Thymus (tissue), 11 donors: ENCODE results near the gene OSBPL1A. TPM values are rescaled to one million over a fixed set of nuclear protein-coding genes. Genes with fewer than 3 reads are reported as not detected.
"Not testable (repeated sequence)": the region's sequence is repeated elsewhere in the genome, so short reads cannot be mapped to it uniquely, and the experiment has no call there.

Experiments
- DNase-seq, 9 donors: peaks; one replicate each; pipeline ENCODE4 v3.0.0-alpha.2; 2013; ENCODE audit warnings: low spot score in 9 of 9, low read depth in 6 of 9, missing footprints in 1 of 9
- H3K27ac ChIP-seq, 2 donors: one replicate each; pipeline ENCODE4 v1.5.1; 2013; ENCODE audit warnings: control low read depth in 1 of 2, low read depth in 1 of 2, low read length in 1 of 2, mild to moderate bottlenecking in 1 of 2, moderate library complexity in 1 of 2
- H3K27me3 ChIP-seq, 2 donors: one replicate each; pipeline ENCODE4 v1.5.1; 2013; ENCODE audit warnings: low read length in 1 of 2; ENCODE audit not compliant: control insufficient read depth in 2 of 2, insufficient read depth in 1 of 2
- H3K36me3 ChIP-seq, 2 donors: one replicate each; pipeline ENCODE4 v1.5.1; 2013; ENCODE audit warnings: low read length in 1 of 2, mild to moderate bottlenecking in 1 of 2, moderate library complexity in 1 of 2; ENCODE audit not compliant: control insufficient read depth in 2 of 2, insufficient read depth in 2 of 2
- H3K4me1 ChIP-seq, 2 donors: one replicate each; pipeline ENCODE4 v1.5.1; 2013; ENCODE audit warnings: low read length in 2 of 2; ENCODE audit not compliant: control insufficient read depth in 2 of 2, insufficient read depth in 2 of 2
- H3K4me3 ChIP-seq, 2 donors: one replicate each; pipeline ENCODE4 v1.5.1; 2013; ENCODE audit warnings: low read length in 2 of 2, control low read depth in 1 of 2, mild to moderate bottlenecking in 1 of 2
- H3K9me3 ChIP-seq, 2 donors: one replicate each; pipeline ENCODE4 v1.5.1; 2013; ENCODE audit warnings: low read length in 1 of 2, mild to moderate bottlenecking in 1 of 2; ENCODE audit not compliant: control insufficient read depth in 2 of 2, insufficient read depth in 1 of 2
- WGBS: extraction: QIAGEN DNeasy Blood & Tissue Kit; methylation state at CpG from one replicate; pipeline ENCODE4 v1.1.7; 2013; 5-methylcytosine and 5-hydroxymethylcytosine counted together
- polyA plus RNA-seq: library from polyadenylated mRNA; stranded (reverse); fragments of 200-250 nt; gene quantifications from one replicate; pipeline ENCODE4 v1.2.3, GENCODE V29; 2013
- total RNA-seq: library from RNA; stranded (reverse); fragments of 120-200 nt; gene quantifications from one replicate; pipeline ENCODE4 v1.2.4, GENCODE V29; 2013
- donor health status: healthy.

Gene OSBPL1A
- total and polyA plus RNA-seq, 2 donors = 10.7 to 21.0 TPM

DNA sequence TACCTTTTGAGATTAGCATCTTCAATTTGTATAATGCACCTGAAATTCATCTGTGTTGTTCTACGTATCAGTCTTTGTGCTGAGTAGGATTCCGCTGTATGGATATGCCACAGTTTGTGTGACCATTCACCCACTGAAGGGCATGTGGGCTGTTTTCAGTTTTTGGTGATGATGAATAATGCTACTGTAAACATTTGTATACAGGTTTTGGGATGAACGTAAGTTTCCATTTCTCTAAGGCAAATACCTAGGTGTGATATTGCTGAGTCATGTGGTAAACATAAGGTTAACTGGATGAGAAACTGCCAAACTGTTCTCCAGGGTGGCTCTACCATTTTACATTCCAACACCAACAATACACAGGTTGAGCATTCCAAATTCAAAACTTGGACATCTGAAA lies 223.6 kb downstream of the OSBPL1A start:
- no peak overlapping the region for H3K4me3 ChIP-seq
- 98% methylated on average over 3 of the region's 3 CpGs for WGBS
- H3K4me1 ChIP-seq = no peaks in the 10 kb centered on the region
- H3K27ac ChIP-seq = no peak overlapping the region
- H3K36me3 ChIP-seq = no peaks in the 10 kb centered on the region
- no peak for DNase-seq
- H3K9me3 ChIP-seq = no peaks in the 10 kb centered on the region
- H3K27me3 ChIP-seq = no peaks in the 10 kb centered on the region

- no peaks in the 10 kb centered on the region for H3K4me1 ChIP-seq
- no peak for DNase-seq
- H3K27me3 ChIP-seq = no peaks in the 10 kb centered on the region
- H3K27ac ChIP-seq = no peak overlapping the region
- H3K4me3 ChIP-seq = no peak overlapping the region
- H3K36me3 ChIP-seq = no peaks in the 10 kb centered on the region
- 98% methylated on average over 8 of the region's 8 CpGs for WGBS
- no peaks in the 10 kb centered on the region for H3K9me3 ChIP-seq
These were observed 227.3 kb downstream of the OSBPL1A start for GRCh38 chr18:24170360-24170759.

DNA sequence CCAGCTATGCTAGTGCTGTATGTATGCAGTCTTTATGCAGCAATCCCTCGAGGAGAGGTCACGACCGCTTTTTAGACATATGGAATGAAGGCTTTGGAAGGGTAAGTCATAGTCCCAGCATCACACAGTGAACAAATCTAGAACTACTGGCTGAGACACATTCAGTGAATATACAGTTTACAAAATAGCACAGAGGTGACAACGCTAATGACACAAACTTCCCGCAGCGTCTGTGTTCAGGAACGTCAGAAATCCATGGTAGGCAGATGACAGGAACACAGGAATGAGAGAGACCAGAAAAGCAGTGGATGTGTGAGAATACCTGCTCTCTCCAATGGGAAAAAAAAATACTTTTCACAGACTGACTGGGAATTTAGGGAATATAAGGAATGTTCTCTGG lies 229.1 kb downstream of the OSBPL1A start:
- 99% methylated on average over 7 of the region's 7 CpGs for WGBS
- Histone ChIP-seq H3K27ac (no peak overlapping the region), H3K36me3 (no peaks in the 10 kb centered on the region), H3K4me1 (no peaks in the 10 kb centered on the region), H3K9me3 (no peaks in the 10 kb centered on the region), H3K4me3 (no peak overlapping the region), H3K27me3 (no peaks in the 10 kb centered on the region)
- no peak for DNase-seq

GRCh38 chr18:24161304-24161703 lies 236.3 kb downstream of the OSBPL1A start:
- 97% methylated on average over 2 of the region's 2 CpGs for WGBS
- H3K27ac ChIP-seq = no peak overlapping the region
- no peaks in the 10 kb centered on the region for H3K36me3 ChIP-seq
- no peaks in the 10 kb centered on the region for H3K27me3 ChIP-seq
- no peaks in the 10 kb centered on the region for H3K9me3 ChIP-seq
- DNase-seq = no peak
- no peak overlapping the region for H3K4me3 ChIP-seq
- no peaks in the 10 kb centered on the region for H3K4me1 ChIP-seq

DNA sequence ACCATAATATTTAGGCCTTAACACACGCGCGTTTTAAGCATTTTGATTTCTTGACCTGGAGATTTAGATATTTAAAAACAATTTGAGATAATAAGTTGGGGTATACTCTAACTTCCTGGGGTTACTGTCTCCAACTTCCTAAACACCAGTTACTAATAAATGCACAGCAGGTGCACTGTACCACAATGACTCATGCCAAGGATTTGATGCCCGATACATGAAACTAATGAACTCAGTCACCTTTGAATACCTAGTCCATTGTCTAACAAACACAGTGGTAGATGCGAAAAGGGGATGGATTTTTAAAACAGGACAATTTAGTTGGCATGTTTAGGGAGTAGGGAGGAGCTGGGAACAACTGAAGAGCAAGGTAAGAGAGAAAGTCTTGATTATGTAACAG lies 237.5 kb downstream of the OSBPL1A start:
- WGBS = 99% methylated on average over 5 of the region's 5 CpGs
- Histone ChIP-seq H3K36me3 (no peaks in the 10 kb centered on the region), H3K4me1 (no peaks in the 10 kb centered on the region), H3K9me3 (no peaks in the 10 kb centered on the region), H3K4me3 (no peak overlapping the region), H3K27ac (no peak overlapping the region), H3K27me3 (no peaks in the 10 kb centered on the region)
- no peak for DNase-seq

DNA sequence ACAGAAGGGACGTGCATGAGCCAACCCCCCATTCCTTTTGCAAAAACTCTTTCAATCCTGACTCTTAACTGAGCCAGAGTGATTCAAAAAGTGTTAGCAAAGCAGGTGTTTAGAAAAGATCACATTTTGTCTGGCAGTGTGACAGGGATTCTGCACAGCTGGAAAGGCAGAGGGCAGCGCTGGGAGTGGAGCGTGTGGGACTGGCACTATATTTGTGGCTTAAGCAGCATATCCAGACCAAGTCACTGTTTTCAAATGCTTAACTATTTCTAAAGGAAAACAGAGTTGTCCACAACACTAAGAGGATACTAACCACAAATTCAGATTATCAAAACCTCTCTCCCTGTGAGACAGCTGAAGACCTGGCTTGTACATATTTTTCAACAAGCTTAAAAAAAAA lies 239.8 kb downstream of the OSBPL1A start:
- Histone ChIP-seq H3K9me3 (no peaks in the 10 kb centered on the region), H3K4me1 (no peaks in the 10 kb centered on the region), H3K27ac (no peak overlapping the region), H3K36me3 (no peaks in the 10 kb centered on the region), H3K27me3 (no peaks in the 10 kb centered on the region), H3K4me3 (no peak overlapping the region)
- DNase-seq = no peak
- 99% methylated on average over 3 of the region's 3 CpGs for WGBS

DNA sequence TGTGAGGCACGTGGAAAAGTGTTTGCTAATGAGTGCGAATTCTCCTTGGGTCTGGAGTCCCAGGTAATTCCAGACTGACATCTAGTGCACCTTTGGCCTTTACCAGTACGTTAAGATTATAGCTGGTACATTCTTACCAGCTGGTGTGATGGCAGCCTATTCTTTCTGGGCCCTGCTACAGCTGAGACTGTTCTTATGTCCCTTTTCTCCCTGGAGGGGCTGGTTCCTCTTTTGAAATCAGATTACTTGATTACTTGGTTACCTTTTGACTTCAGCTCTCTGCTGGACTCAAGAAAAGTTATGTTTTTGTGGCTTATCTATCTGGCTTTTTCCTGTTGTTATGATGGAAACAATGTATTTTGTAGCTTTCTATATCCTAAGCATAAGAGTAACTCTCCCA lies 244.2 kb downstream of the OSBPL1A start:
- Histone ChIP-seq H3K4me1 (no peaks in the 10 kb centered on the region), H3K27me3 (no peaks in the 10 kb centered on the region), H3K27ac (no peak overlapping the region), H3K36me3 (no peaks in the 10 kb centered on the region), H3K4me3 (no peak overlapping the region), H3K9me3 (no peaks in the 10 kb centered on the region)
- DNase-seq = no peak
- WGBS = 94% methylated on average over 3 of the region's 3 CpGs

DNA sequence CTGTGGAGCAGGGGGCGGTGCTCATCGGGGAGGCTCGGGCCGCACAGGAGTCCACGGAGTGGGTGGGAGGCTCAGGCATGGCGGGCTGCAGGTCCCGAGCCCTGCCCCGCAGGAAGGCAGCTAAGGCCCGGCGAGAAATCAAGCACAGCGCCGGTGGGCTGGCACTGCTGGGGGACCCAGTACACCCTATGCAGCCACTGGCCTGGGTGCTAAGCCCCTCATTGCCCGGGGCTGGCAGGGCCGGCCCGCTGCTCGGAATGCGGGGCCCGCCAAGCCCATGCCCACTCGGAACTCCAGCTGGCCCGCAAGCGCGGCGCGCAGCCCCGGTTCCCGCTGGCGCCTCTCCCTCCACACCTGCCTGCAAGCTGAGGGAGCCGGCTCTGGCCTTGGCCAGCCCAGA lies 248.0 kb downstream of the OSBPL1A start:
- H3K27me3 ChIP-seq, H3K27ac ChIP-seq, H3K4me1 ChIP-seq, H3K9me3 ChIP-seq, H3K36me3 ChIP-seq, H3K4me3 ChIP-seq, DNase-seq: not testable (repeated sequence)
- 98% methylated on average over 28 of the region's 28 CpGs for WGBS

GRCh38 chr18:24142376-24142775 lies 255.2 kb downstream of the OSBPL1A start:
- Histone ChIP-seq H3K27ac (no peak overlapping the region), H3K36me3 (no peaks in the 10 kb centered on the region), H3K4me3 (no peak overlapping the region), H3K27me3 (peaks cover 0 to 17% of the 10 kb centered on the region in 2 donors), H3K4me1 (peaks cover 11 to 13% of the 10 kb centered on the region in 2 donors), H3K9me3 (peaks cover 0 to 3% of the 10 kb centered on the region in 2 donors)
- DNase-seq = no peak

DNA sequence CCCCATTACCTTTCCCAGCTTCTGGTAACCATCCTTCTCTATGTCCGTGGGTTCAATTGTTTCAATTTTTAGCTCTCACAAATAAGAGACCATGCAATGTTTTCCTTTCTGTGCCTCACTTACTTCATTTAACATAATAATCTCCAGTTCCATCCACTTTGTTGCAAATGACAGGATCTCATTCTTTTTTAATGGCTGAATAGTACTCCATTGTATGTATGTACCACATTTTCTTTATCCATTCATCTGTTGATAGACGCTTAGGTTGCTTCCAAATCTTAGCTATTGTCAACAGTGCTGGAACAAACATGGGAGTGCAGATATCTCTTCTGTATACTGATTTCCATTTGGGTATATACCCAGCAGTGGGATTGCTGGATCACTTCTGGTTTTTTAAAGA lies 256.9 kb downstream of the OSBPL1A start:
- no peak for DNase-seq
- Histone ChIP-seq H3K27me3 (peaks cover 0 to 17% of the 10 kb centered on the region in 2 donors), H3K9me3 (peaks cover 0 to 3% of the 10 kb centered on the region in 2 donors), H3K4me3 (no peak overlapping the region), H3K27ac (no peak overlapping the region), H3K36me3 (no peaks in the 10 kb centered on the region), H3K4me1 (peaks cover 11 to 13% of the 10 kb centered on the region in 2 donors)
- WGBS = 94% methylated on average over 2 of the region's 2 CpGs
